GM21390 (cell line): ENCODE measurements around the gene SH3PXD2B.
"Not testable (repeated sequence)": the region's sequence is repeated elsewhere in the genome, so short reads cannot be mapped to it uniquely, and the experiment has no call there.

Experiments used
- ATAC-seq: cut with Tn5 transposase; IDR thresholded peaks from one replicate; pipeline ENCODE4 v1.9.1; 2021; ENCODE audit not compliant: unreplicated experiment

SH3PXD2B gene

DNA sequence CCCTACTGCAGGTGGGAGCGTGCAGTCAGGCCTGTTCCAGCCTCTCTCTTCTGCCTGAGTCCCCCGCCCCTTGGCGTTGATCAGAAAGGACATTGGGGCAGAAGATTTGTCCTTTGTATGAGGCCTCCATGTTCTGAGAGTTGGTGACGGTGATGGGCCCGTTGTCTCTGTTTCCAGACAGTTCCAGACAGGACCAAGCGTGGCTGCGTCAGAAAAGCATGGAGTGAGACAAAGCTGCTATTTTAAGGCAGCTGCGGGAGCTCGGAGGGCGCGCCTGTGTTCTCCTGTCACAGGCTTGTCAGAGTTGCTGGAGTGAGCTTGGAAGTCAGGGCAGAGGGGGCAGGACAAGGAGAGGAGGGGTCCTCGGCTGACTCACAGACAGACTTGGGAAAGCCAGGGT lies 32.1 kb upstream of the SH3PXD2B start:
- ATAC-seq, result no peak

DNA sequence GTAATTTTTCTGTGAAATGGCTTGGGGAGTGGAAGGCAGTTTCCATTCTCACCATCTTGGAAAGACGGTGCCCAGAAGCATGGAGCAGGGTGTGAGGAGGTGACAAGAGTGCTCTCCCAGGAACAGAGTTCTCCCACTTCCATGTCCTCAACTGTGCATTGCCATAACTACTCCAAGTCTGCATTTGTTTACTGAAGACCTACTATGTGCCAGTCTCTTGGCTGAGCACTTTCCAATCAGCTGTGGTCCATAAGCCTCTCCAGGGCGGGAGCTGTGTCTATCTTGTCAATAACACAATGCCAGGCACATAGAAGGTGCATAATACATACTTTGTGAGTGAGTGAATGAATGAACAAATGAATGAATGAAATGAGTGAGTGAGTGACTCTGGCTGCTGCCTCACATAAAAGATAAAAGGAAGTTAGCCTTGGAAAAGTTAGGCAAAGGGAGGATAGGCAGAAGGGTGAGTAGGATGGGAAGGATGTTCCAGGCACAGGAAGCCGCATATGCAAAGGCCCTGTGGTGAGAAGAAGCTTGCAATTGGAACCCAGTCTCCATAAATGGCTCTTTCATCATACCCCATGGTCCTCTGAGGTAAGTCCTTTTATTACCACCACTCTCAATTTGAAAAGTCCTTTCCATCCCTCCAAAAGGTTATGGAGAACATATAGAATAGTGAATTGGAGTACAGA lies 31.3 kb upstream of the SH3PXD2B start:
- ATAC-seq, result no peak

DNA sequence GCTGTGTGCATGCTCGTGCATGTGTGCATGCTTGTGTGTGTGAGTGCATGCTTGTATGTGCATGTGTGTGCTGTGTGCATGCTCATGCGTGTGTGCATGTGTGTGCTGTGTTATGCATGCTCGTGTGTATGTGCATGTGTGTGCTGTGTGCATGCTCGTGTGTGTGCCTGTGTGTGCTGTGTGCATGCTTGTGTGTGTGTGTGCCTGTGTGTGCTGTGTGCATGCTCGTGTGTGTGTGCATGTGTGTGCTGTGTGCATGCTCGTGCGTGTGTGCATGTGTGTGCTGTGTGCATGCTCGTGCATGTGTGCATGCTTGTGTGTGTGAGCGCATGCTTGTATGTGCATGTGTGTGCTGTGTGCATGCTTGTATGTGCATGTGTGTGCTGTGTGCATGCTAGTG lies 30.3 kb upstream of the SH3PXD2B start:
- ATAC-seq, result no peak

DNA sequence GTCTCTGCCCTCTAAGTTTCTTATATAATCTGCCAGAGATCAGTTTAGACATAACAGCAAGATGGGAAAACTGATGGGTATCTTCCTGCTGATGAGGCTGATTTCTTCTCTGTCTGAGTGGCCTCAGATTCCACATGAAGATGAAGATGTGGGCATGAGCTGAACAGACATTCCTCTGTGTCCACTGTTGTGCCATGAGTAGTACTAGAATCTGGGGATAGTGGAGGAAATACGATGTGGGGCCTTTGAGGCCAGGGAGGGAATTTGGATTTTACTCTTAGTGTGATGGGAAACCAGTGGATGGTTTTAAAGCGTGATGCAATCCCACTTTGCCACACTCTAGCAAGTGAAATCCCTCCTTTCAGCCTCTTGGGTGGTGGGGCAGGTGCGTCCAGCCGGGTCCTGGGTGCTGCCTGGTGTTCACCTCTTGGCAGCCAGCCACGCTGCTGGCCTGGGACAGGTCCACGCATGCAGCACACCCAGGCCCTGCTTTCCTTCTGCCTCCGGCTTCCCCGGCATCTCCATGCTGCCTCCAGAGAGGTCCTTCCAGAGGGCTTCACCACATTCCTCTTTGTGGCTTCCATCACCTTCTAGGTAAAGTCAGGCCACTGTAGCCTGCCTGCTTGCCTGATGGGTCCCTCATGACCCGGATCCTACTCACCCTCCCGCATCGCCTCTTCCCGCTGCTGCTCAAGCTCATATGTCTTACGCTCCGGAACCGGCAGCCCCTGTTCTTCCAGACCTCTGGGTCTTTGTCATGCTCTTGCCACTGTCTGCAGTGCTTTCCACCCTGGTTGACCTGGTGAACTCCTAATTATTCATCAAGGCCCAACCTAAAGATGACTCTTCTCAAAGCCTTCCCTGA lies 28.1 kb upstream of the SH3PXD2B start:
- ATAC-seq, result no peak

DNA sequence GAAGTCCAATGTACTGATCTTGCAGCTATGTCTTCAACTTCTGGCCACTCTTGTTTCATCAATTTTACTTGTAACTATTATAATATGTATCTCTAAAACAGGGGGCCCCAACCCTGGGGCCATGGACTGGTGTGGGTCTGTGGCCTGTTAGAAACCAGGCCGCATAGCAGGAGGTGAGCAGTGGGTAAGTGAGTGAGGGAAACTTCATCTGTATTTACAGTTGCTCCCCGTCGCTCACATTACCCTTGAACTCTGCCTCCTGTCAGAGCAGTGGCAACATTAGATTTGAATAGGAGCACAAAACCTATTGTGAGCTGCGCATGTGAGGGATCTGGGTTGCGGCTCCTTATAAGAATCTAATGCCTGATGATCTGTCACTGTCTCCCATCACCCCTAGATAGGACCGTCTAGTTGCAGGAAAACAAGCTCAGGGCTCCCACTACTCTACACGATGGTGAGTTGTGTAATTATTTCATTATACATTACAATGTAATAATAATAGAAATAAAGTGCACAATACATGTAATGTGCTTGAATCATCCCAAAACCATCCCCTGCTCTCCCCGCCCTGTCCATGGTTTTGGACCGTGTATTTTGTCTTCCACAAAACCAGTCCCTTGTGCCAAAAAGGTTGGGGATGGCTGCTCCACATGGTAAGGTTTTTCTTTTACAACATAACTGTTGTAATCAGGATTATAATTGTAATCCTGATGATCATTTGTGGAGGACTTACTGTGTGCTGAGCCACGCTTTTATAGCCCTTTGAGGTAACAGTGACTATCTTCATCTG lies 26.9 kb upstream of the SH3PXD2B start:
- ATAC-seq, result no peak

DNA sequence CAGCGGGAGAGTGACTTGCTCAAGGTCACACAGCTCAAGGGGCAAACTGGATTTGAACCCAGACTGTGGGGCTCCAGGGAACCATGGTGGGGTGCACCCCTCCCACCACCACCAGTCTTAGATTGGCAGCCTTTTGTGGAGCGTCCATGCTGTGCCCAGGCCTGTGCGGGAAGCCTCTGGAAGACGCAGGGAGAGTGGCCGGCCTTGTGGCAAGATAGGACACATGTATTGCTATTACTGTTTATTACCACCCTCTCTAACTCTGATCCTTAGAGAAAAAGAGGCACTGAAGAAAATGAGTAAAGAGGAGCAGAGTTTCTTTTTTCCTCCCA lies 25.4 kb upstream of the SH3PXD2B start:
- ATAC-seq, result no peak

DNA sequence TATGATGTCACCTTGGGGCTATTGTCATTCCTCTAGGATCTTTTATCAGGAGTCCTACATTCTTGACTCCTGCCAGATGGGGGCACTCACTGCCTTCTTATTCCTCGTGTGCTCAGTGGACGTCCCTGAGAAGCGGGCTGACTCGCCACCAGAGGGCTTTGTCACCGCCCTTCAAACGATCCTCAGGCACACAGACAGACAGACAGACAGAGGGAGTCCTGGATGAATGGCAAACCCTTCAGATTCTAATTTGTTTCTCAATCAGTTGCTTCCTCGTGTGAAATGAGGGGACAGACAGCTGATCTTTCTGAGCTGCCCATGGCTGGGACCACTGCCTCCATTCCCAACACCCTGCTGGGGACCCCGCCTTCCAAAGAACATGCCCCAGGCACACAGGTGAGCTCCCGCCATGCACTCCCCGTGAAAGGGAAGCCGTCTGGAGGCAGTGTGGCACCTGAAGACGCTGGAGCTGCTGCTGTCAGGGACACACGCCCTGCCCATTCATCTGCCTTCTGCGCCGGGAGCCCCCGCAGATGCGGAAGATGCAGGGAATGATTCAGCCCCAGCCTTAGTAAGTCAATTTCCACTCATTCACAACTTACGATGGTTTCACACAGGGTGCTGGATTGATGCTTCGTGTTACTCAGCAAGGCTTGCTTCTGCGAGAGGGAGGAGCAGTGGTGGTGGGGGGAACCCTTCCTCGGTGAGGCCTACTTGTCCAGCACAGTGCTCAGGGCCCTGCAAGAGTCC lies 24.9 kb upstream of the SH3PXD2B start:
- no peak for ATAC-seq

DNA sequence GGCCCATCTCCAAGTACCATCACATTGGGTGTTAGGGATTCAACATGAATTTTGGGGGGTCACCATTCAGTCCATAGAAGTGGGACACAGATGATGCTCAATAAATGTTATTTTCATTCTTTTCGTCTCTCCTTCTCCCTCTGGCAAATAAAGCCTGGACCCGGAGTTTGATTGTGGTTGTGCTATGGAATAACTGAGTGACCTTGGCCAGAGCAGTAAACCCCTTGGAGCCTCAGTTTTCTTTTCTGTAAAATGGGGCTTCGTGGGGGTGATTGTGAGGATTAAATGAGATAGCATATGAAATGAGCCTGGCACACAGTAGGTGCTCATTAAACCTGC lies 24.3 kb upstream of the SH3PXD2B start:
- not testable (repeated sequence) for ATAC-seq

DNA sequence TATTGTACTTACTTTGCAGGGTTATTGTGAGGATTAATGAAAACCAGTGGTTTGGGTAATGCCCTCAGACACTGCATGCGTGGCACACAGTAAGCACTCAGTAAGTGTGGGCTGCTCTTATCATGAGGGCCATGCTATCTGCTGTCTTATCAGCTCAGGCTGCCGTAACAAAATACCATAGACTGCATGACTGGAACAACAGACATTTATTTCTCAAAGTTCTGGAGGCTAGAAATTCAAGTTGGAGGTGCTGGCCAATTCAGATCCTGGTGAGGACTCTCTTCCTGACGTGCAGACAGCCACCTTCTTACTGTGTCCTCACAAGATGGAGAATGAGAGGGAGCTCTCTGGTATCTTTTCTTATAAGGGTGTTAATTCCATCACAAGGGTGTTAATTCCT lies 23.9 kb upstream of the SH3PXD2B start:
- ATAC-seq, result no peak

DNA sequence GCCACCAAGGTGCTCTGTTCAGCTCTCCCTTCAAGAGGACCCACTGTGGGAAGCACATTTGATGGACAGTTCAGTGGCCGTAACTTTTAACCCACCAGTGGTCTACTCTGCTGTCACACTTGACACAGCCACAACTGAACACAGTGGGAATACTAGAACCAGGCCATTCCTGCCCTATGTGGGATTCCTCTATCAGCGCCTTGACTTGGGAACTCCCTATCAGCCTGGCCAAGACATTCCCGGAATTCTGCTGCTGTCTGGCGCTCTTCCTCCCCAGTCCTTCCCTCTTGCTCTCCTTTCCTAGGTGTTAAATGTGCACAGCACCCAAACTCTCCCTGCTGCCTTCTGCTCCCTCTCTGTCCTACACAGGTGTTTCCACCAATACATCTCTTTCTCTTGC lies 23.1 kb upstream of the SH3PXD2B start:
- ATAC-seq, result no peak

DNA sequence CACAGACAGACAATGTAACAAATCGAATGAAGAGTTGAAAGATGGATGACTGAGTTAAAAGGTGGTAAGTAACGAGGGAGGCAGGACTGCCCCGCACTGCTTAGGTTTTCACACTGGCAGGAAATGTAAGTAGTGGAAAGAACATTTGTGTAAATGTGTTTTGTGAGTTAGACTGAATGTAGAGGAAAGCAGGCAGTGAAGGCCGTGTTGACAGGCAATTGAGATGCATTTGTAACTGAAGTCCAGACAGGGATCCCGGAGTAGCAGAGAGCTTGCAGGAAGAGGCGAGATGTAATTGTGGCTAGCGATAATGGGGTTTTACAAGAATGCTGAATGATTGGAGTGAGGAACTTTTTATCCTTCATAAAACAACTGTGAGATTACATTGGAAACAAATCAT lies 20.0 kb upstream of the SH3PXD2B start:
- no peak for ATAC-seq

DNA sequence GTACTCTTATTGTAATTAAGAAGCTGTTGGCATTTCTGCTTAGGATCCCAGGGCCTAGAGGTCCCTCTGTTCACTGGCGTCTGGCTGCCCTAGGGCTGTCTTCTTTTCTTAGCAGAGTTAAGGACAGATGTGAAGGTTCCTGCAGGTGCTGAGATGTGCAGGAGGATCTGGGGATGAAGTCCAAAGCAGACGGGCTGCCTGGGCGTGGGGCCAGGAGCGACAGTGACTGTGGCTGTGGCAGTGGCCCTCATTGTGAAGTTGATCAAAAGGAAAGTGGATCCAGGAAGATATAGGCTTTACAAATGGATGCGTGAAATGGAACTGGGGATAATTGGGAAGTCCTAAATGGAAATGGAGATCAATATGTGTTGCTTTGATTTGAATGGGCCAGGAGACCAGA lies 19.1 kb upstream of the SH3PXD2B start:
- ATAC-seq, result no peak

DNA sequence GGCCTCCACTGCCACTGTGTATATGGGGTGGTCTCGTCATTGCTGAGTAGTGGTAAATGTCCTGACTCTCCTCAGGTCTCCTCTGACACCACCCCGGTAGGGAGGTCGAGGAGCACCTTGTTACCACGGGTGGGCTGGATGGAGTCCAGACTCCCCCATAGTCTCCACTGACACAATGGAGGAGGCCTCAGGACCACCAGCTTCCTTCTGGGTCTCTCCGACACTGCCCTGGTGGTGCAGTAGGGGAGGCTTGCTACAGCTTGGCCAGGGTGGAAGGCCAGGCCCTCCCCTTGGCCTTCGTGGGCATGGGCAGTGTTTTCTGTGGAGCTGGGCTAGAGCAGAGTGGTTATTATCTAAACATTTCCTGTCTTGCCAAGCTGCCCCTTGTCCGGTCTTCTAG lies 15.4 kb upstream of the SH3PXD2B start:
- no peak for ATAC-seq

DNA sequence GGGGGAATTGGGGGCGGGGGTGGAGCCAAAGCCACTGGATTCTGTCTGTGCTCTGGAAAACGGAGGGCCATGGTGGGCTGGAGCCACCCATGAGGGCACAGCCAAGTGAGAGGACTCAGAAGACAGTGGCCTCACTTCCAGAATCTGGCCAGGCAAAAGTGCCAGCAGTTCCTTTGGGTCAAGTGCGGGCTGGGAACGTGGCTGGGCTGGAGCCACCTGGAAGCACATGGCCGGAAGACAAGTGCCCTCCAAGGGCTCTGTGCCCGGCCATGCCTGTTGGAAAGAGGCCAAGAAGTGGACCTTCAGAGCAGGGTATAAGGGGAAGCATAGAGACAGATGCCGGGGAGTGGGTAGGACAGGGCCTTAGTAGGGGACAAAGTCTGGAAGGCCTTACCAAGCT lies 11.7 kb upstream of the SH3PXD2B start:
- no peak for ATAC-seq

DNA sequence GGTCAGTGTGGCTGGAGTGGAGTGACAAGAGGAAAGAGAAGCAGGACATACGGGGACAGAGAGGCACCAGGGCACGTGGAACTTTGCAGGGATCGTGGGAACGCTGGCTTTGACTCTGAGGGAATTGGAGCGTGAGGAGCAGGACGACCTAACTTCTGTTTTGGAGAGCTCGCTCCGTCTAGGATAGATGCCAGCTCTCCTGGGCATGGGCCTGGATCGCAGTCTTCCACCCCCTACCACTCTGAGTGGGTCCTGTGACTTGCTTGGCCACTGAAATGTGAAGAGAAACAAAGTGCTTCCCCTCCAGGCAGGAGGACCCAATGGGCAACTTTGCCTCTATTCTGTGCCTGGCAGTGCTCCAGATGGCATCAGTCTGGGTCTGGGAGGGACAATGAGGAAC lies 8.7 kb upstream of the SH3PXD2B start:
- no peak for ATAC-seq

DNA sequence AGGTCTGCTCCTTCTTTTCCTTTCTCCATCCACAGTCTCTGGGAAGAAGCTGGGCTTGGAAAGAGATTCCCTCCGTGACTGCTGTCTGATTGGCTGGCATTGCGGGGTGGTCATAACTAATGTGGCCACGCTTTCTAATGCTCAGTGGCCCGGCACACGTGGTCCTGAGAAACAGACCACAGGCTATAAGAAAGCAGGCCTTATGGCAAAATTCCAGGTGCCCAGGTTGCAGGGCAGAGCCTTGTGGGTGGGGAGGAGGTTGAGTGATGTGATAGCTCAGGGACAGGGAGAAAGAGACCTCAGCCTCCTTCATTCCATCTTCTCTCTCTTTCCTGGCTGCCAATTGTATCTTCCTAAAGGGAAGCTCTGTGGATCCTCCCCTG lies 5.4 kb upstream of the SH3PXD2B start:
- ATAC-seq, result no peak

DNA sequence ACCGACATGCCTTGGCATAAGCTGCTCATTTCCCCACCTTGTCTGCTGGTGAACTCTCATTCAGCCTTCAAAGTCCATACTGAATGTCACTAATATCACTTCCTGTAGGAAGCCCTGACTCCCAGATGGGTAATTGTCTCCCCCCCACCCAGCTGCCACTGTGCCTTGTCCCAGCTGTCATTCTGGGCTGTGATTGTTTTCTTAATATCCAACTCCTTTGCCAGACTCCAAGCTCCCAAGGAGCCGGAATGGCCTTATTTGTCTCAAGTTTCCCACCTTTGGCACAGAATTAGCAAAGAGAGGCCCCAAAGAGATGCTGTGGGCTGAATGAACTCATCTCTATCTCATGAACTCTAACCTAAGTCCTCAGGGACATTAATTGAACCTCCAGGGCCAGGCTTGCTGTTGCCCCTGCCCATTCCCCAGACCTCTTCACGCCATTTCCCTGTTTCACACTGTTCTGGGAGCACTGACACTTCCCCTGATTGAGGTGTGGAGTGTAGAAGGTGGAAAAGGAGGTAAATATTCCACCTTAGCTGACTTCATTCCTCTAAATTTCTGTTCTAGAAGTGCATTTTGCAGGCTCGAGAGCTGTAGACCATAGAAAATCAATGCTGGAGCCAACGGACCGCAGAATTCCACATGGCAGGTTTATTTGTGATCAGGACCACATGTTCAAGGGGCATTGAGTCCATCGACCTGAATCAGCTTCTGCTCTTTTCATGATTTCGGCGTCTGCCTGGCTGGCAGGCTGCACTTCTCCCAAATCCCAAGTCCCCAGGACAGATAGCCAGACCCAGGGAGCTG lies 4.9 kb upstream of the SH3PXD2B start:
- no peak for ATAC-seq

DNA sequence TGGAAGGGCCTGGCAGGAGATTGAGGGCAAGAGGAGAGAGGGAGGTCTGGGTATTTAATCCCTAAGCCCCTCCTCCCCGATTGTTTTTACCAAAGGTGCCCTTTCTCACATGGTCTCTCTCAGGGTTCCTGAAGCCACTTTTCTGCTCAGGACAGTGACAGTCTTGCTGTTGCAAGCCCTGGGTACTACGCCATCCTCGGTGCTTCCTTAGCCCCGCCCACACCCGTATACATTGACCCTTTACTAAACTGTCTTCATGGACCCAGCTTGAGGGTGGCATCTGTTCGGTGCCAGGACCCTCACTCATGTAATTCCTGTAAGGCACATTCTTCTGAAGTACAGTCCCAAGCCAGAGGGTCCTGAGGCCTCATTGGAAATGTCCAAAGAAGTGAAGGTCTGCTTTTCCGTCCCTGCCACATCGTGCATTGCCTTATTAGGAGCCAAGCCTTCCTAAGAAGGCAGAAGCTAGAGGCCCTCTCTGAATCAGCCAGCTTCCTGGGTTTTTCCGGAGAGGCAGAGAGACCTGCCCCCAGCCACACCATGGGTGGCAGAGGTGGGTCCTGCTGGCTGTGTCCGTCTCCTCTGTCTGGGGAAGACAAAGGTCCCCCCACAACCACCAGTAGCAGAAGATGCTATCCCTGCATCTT lies 1.9 kb upstream of the SH3PXD2B start:
- no peak for ATAC-seq

DNA sequence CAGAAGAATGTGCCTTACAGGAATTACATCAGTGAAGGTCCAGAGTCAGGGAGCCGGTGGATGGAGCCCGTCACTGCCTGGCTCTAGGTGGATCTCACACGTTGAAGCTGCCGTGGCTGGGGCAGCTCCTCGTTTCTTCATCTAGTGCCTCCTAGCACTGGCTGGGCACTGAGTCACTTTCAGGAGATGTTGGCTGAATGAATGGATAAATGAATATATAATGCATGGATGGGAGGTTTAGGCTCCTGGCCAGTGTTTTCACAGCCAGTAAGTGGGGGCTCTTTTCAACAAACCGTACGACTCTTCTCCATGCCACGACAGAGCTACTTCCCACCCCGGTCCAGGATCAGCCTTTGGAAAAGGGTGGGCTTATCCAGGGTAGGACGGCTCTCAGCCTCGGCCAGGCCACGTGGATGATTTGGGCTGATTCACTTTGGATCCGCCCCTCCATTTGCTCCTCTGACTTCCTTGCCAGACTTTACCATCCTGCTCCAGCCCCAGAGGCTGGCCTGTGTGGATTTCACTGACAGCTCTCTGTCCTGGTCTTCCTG lies 1.3 kb upstream of the SH3PXD2B start:
- no peak for ATAC-seq

DNA sequence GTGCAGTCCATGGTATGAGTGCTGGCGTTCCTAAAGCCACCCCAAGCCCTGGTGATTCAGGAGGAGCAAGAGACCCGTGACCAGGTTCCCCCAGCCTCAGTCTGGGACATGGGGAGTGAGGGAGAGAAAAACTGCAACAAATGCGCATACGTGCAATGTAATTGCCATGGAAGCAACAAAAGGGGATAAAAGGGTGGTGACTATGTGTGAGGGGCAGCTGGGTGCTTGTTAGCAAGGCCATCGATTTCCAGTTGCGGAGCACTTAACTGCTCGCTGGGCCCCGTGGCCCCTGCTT lies 709 bp upstream of the SH3PXD2B start:
- no peak for ATAC-seq
